ENCODE measurements around the gene CTNNA3. TPM values are rescaled to one million over a fixed set of nuclear protein-coding genes. Genes with fewer than 3 reads are reported as not detected.

Gene CTNNA3
- total RNA-seq, 4 donors from 2014 or later, result 0.04 to 0.19 (median 0.11) TPM

GRCh38 chr10:67288688-67289410, 407.1 kb downstream of the CTNNA3 start:
- intact Hi-C loops (cut with DNase I; ENCODE audit: low total_unique reads), result no loop called here
- WGBS, 2 donors, result 71 to 77% methylated on average over 3 of the region's 3 CpGs
- H3K4me3 ChIP-seq (ENCODE audit: low read depth, poor library complexity, severe bottlenecking), result no peak overlapping the region
- no peak for TF ChIP-seq CTCF (IDR thresholded peaks at IDR 0.05)
- TF ChIP-seq POLR2A (IDR thresholded peaks at IDR 0.05), result no peak
- DNase-seq (ENCODE audit: low spot score in 2 of 2), result no peak

GRCh38 chr10:67284589-67284988, 411.4 kb downstream of the CTNNA3 start:
- intact Hi-C loops (cut with DNase I; ENCODE audit: low total_unique reads), result no loop called here
- WGBS, 2 donors, result 35 to 40% methylated on average over 1 of the region's 1 CpG
- no peak overlapping the region for H3K4me3 ChIP-seq (ENCODE audit: low read depth, poor library complexity, severe bottlenecking)
- no peak for DNase-seq (ENCODE audit: low spot score in 2 of 2)
- TF ChIP-seq POLR2A (IDR thresholded peaks at IDR 0.05) (no peak), CTCF (IDR thresholded peaks at IDR 0.05) (no peak)

- no peak for DNase-seq (ENCODE audit: low spot score in 2 of 2)
- intact Hi-C loops (cut with DNase I; ENCODE audit: low total_unique reads), result no loop called here
- no peak overlapping the region for H3K4me3 ChIP-seq (ENCODE audit: low read depth, poor library complexity, severe bottlenecking)
- no peak for TF ChIP-seq CTCF (IDR thresholded peaks at IDR 0.05)
- no peak for TF ChIP-seq POLR2A (IDR thresholded peaks at IDR 0.05)
Observed at GRCh38 chr10:67282871-67283270, 413.1 kb downstream of the CTNNA3 start.

- H3K4me3 ChIP-seq (ENCODE audit: low read depth, poor library complexity, severe bottlenecking), result no peak overlapping the region
- 80 to 88% methylated on average over 4 of the region's 4 CpGs for WGBS, 2 donors
- intact Hi-C loops (cut with DNase I; ENCODE audit: low total_unique reads), result no loop called here
- TF ChIP-seq CTCF (IDR thresholded peaks at IDR 0.05), result no peak
- TF ChIP-seq POLR2A (IDR thresholded peaks at IDR 0.05), result no peak
- DNase-seq (ENCODE audit: low spot score in 2 of 2), result no peak
Observed at GRCh38 chr10:67280405-67280804, 415.6 kb downstream of the CTNNA3 start.

GRCh38 chr10:67277402-67277801, 418.6 kb downstream of the CTNNA3 start:
- TF ChIP-seq CTCF (IDR thresholded peaks at IDR 0.05) (no peak), POLR2A (IDR thresholded peaks at IDR 0.05) (no peak)
- H3K4me3 ChIP-seq (ENCODE audit: low read depth, poor library complexity, severe bottlenecking), result no peak overlapping the region
- intact Hi-C loops (cut with DNase I; ENCODE audit: low total_unique reads), result no loop called here
- no peak for DNase-seq (ENCODE audit: low spot score in 2 of 2)
- 82 to 83% methylated on average over 2 of the region's 2 CpGs for WGBS, 2 donors

- intact Hi-C loops (cut with DNase I; ENCODE audit: low total_unique reads), result no loop called here
- no peak overlapping the region for H3K4me3 ChIP-seq (ENCODE audit: low read depth, poor library complexity, severe bottlenecking)
- no peak for DNase-seq (ENCODE audit: low spot score in 2 of 2)
- TF ChIP-seq POLR2A (IDR thresholded peaks at IDR 0.05) (no peak), CTCF (IDR thresholded peaks at IDR 0.05) (no peak)
- WGBS, 2 donors, result 47 to 57% methylated on average over 3 of the region's 3 CpGs
Observed at GRCh38 chr10:67269828-67270227, 426.2 kb downstream of the CTNNA3 start.

All from lower leg skin (tissue), 4 donors.